Dermis blood vessel endothelial cell (primary cell): ENCODE results near the gene STX3. TPM values are rescaled to one million over a fixed set of nuclear protein-coding genes. Genes with fewer than 3 reads are reported as not detected.

Experiments
- DNase-seq: peaks from one replicate; pipeline ENCODE4 v3.0.0; 2010
- total RNA-seq: library from RNA; depleted of rRNA; stranded (reverse); fragments of >200 nt; gene quantifications from 2 replicates; pipeline ENCODE4 v1.2.3, GENCODE V29; 2014

The STX3 gene
- total RNA-seq = 77.5 and 143 TPM in 2 replicates

GRCh38 chr11:59754859-59755700, at the start of gene STX3:
TSS of gene STX3 (plus strand) at chr11:59755376. CDS start at chr11:59755606, 230 bp downstream.
- DNase-seq = peak; percentile 74

- DNase-seq = peak; percentile 78
Measured at GRCh38 chr11:59706518-59707285, 48.5 kb upstream of the STX3 start.

- DNase-seq = no peak
Measured at GRCh38 chr11:59707371-59707770, 47.8 kb upstream of the STX3 start.

- DNase-seq = no peak
Measured at GRCh38 chr11:59708537-59708936, 46.6 kb upstream of the STX3 start.

- DNase-seq = no peak
Measured at GRCh38 chr11:59710136-59710847, 44.9 kb upstream of the STX3 start.

GRCh38 chr11:59713745-59714144, 41.4 kb upstream of the STX3 start, which contains the start of gene OR10V1:
TSS of gene OR10V1 (minus strand) at chr11:59713845. CDS start at chr11:59713845, 0 bp downstream.
- DNase-seq = no peak

- DNase-seq = no peak
Measured at GRCh38 chr11:59716051-59716450, 39.1 kb upstream of the STX3 start.

- no peak for DNase-seq
Measured at GRCh38 chr11:59719556-59719955, 35.6 kb upstream of the STX3 start.

- no peak for DNase-seq
Measured at GRCh38 chr11:59724066-59724465, 31.1 kb upstream of the STX3 start.

GRCh38 chr11:59727426-59727825, 27.8 kb upstream of the STX3 start:
- no peak for DNase-seq

- DNase-seq = no peak
Measured at GRCh38 chr11:59728154-59728553, 27.0 kb upstream of the STX3 start.

GRCh38 chr11:59728913-59729312, 26.3 kb upstream of the STX3 start:
- no peak for DNase-seq

GRCh38 chr11:59729834-59730233, 25.3 kb upstream of the STX3 start:
- DNase-seq = no peak

- no peak for DNase-seq
Measured at GRCh38 chr11:59730896-59731565, 24.1 kb upstream of the STX3 start.

- DNase-seq = no peak
Measured at GRCh38 chr11:59746111-59746510, 9.1 kb upstream of the STX3 start.

GRCh38 chr11:59753650-59754493, 1.3 kb upstream of the STX3 start:
- DNase-seq = peak; percentile 89

GRCh38 chr11:59754494-59754858, 700 bp upstream of the STX3 start:
- peak; percentile 46 for DNase-seq

GRCh38 chr11:59755701-59756557, 753 bp downstream of the STX3 start:
- DNase-seq = peak; percentile 89

- DNase-seq = peak; percentile 52
Measured at GRCh38 chr11:59756558-59756840, 1.3 kb downstream of the STX3 start.

GRCh38 chr11:59756845-59757244, 1.7 kb downstream of the STX3 start:
- peak; percentile 49 for DNase-seq
